ENCODE results near the gene HEPN1. TPM values are rescaled to one million over a fixed set of nuclear protein-coding genes. Genes with fewer than 3 reads are reported as not detected.

The HEPN1 gene
- total RNA-seq, 2 donors from 2014 or later: not detected

GRCh38 chr11:124890151-124890550, 28.9 kb upstream of the HEPN1 start:
- Mint-ChIP-seq H3K4me3 (no peak overlapping the region), H3K9me3 (no peaks in the 10 kb centered on the region), H3K36me3 (no peaks in the 10 kb centered on the region), H3K27me3 (peaks cover 10 to 19% of the 10 kb centered on the region in 2 donors), H3K27ac (no peak overlapping the region), H3K4me1 (ENCODE audit: low read depth in 2 of 2) (no peaks in the 10 kb centered on the region)
- ATAC-seq (no peak), DNase-seq (ENCODE audit: low spot score) (no peak)

- no peak for DNase-seq (ENCODE audit: low spot score)
- H3K4me3 Mint-ChIP-seq: no peak overlapping the region
- peaks cover 10 to 19% of the 10 kb centered on the region in 2 donors for H3K27me3 Mint-ChIP-seq
- no peaks in the 10 kb centered on the region for H3K36me3 Mint-ChIP-seq
- no peaks in the 10 kb centered on the region for H3K4me1 Mint-ChIP-seq (ENCODE audit: low read depth in 2 of 2)
- ATAC-seq: no peak
- no peak overlapping the region for H3K27ac Mint-ChIP-seq
- no peaks in the 10 kb centered on the region for H3K9me3 Mint-ChIP-seq
Measured at GRCh38 chr11:124890683-124891372, 28.2 kb upstream of the HEPN1 start.

- H3K27me3 Mint-ChIP-seq: peaks cover 7 to 13% of the 10 kb centered on the region in 2 donors
- H3K27ac Mint-ChIP-seq: no peak overlapping the region
- no peaks in the 10 kb centered on the region for H3K36me3 Mint-ChIP-seq
- ATAC-seq (no peak), DNase-seq (ENCODE audit: low spot score) (no peak)
- H3K9me3 Mint-ChIP-seq: no peaks in the 10 kb centered on the region
- no peak overlapping the region for H3K4me3 Mint-ChIP-seq
- H3K4me1 Mint-ChIP-seq (ENCODE audit: low read depth in 2 of 2): no peaks in the 10 kb centered on the region
Measured at GRCh38 chr11:124891373-124891861, 27.6 kb upstream of the HEPN1 start.

GRCh38 chr11:124892146-124892545, 26.9 kb upstream of the HEPN1 start:
- H3K36me3 Mint-ChIP-seq: no peaks in the 10 kb centered on the region
- no peaks in the 10 kb centered on the region for H3K9me3 Mint-ChIP-seq
- ATAC-seq (no peak), DNase-seq (ENCODE audit: low spot score) (no peak)
- no peaks in the 10 kb centered on the region for H3K4me1 Mint-ChIP-seq (ENCODE audit: low read depth in 2 of 2)
- no peak overlapping the region for H3K27ac Mint-ChIP-seq
- peaks cover 7 to 13% of the 10 kb centered on the region in 2 donors for H3K27me3 Mint-ChIP-seq
- no peak overlapping the region for H3K4me3 Mint-ChIP-seq

- Mint-ChIP-seq H3K36me3 (no peaks in the 10 kb centered on the region), H3K4me3 (no peak overlapping the region), H3K27me3 (peaks cover 9 to 18% of the 10 kb centered on the region in 2 donors), H3K4me1 (ENCODE audit: low read depth in 2 of 2) (no peaks in the 10 kb centered on the region), H3K27ac (no peak overlapping the region), H3K9me3 (no peaks in the 10 kb centered on the region)
- ATAC-seq (no peak), DNase-seq (ENCODE audit: low spot score) (no peak)
Measured at GRCh38 chr11:124892750-124893454, 26.1 kb upstream of the HEPN1 start.

- no peaks in the 10 kb centered on the region for H3K4me1 Mint-ChIP-seq (ENCODE audit: low read depth in 2 of 2)
- H3K9me3 Mint-ChIP-seq: no peaks in the 10 kb centered on the region
- H3K27ac Mint-ChIP-seq: no peak overlapping the region
- DNase-seq (ENCODE audit: low spot score) (no peak), ATAC-seq (no peak)
- H3K36me3 Mint-ChIP-seq: no peaks in the 10 kb centered on the region
- H3K27me3 Mint-ChIP-seq: peaks cover 5 to 8% of the 10 kb centered on the region in 2 donors
- no peak overlapping the region for H3K4me3 Mint-ChIP-seq
Measured at GRCh38 chr11:124893781-124894401, 25.2 kb upstream of the HEPN1 start.

GRCh38 chr11:124894606-124895430, 24.2 kb upstream of the HEPN1 start:
- Mint-ChIP-seq H3K4me1 (ENCODE audit: low read depth in 2 of 2) (no peaks in the 10 kb centered on the region), H3K36me3 (no peaks in the 10 kb centered on the region), H3K9me3 (no peaks in the 10 kb centered on the region), H3K27me3 (peaks cover 10 to 14% of the 10 kb centered on the region in 2 donors), H3K4me3 (no peak overlapping the region), H3K27ac (no peak overlapping the region)
- no peak for DNase-seq (ENCODE audit: low spot score)
- no peak for ATAC-seq

- Mint-ChIP-seq H3K9me3 (no peaks in the 10 kb centered on the region), H3K36me3 (no peaks in the 10 kb centered on the region), H3K4me1 (ENCODE audit: low read depth in 2 of 2) (no peaks in the 10 kb centered on the region), H3K27me3 (peaks cover 10 to 17% of the 10 kb centered on the region in 2 donors), H3K4me3 (no peak overlapping the region), H3K27ac (no peak overlapping the region)
- ATAC-seq: no peak
- no peak for DNase-seq (ENCODE audit: low spot score)
Measured at GRCh38 chr11:124895471-124895971, 23.5 kb upstream of the HEPN1 start.

- H3K4me3 Mint-ChIP-seq: no peak overlapping the region
- no peak overlapping the region for H3K27ac Mint-ChIP-seq
- ATAC-seq (no peak), DNase-seq (ENCODE audit: low spot score) (no peak)
- H3K36me3 Mint-ChIP-seq: no peaks in the 10 kb centered on the region
- H3K4me1 Mint-ChIP-seq (ENCODE audit: low read depth in 2 of 2): no peaks in the 10 kb centered on the region
- H3K9me3 Mint-ChIP-seq: no peaks in the 10 kb centered on the region
- H3K27me3 Mint-ChIP-seq: peaks cover 15 to 23% of the 10 kb centered on the region in 2 donors
Measured at GRCh38 chr11:124896071-124896750, 22.8 kb upstream of the HEPN1 start.

- H3K9me3 Mint-ChIP-seq: no peaks in the 10 kb centered on the region
- H3K4me1 Mint-ChIP-seq (ENCODE audit: low read depth in 2 of 2): no peaks in the 10 kb centered on the region
- DNase-seq (ENCODE audit: low spot score) (no peak), ATAC-seq (no peak)
- no peak overlapping the region for H3K27ac Mint-ChIP-seq
- H3K27me3 Mint-ChIP-seq: peaks cover 22 to 30% of the 10 kb centered on the region in 2 donors
- no peaks in the 10 kb centered on the region for H3K36me3 Mint-ChIP-seq
- no peak overlapping the region for H3K4me3 Mint-ChIP-seq
Measured at GRCh38 chr11:124896821-124897391, 22.1 kb upstream of the HEPN1 start.

- H3K4me3 Mint-ChIP-seq: no peak within 1 kb of the TSS
- DNase-seq (ENCODE audit: low spot score) (no peak), ATAC-seq (peak in 1 of 2 donors; percentile 34)
- no peaks in the 10 kb centered on the region for H3K36me3 Mint-ChIP-seq
- no peaks in the 10 kb centered on the region for H3K9me3 Mint-ChIP-seq
- peaks cover 20 to 31% of the 10 kb centered on the region in 2 donors for H3K27me3 Mint-ChIP-seq
- no peak within 1 kb of the TSS for H3K27ac Mint-ChIP-seq
- H3K4me1 Mint-ChIP-seq (ENCODE audit: low read depth in 2 of 2): no peaks in the 10 kb centered on the region
Measured at GRCh38 chr11:124897674-124898262, 21.3 kb upstream of the HEPN1 start, which contains the start of gene ROBO4. TSS of gene ROBO4 (minus strand) at chr11:124897865. CDS start at chr11:124897795, 70 bp downstream.

GRCh38 chr11:124898263-124898680, 20.8 kb upstream of the HEPN1 start:
- no peak for DNase-seq (ENCODE audit: low spot score)
- H3K4me3 Mint-ChIP-seq: no peak overlapping the region
- no peaks in the 10 kb centered on the region for H3K4me1 Mint-ChIP-seq (ENCODE audit: low read depth in 2 of 2)

More at GRCh38 chr11:124898263-124898680, 20.8 kb upstream of the HEPN1 start:
- Mint-ChIP-seq H3K36me3 (no peaks in the 10 kb centered on the region), H3K9me3 (no peaks in the 10 kb centered on the region), H3K27me3 (peaks cover 24 to 33% of the 10 kb centered on the region in 2 donors), H3K27ac (no peak overlapping the region)
- no peak for ATAC-seq

Data from natural killer cell treated with Interleukin-12 subunit alpha and Interleukin-12 subunit beta and Interleukin-15 and Interleukin-18, amount 100 ng/mL, for 72 hours (primary cell).